H9 (cell line): ENCODE measurements around the gene AEN. TPM values are rescaled to one million over a fixed set of nuclear protein-coding genes. Genes with fewer than 3 reads are reported as not detected.

Experiments used
- DNase-seq: peaks from one replicate; pipeline ENCODE4 v3.0.0-alpha.2; 2017
- H2AFZ ChIP-seq: one replicate; pipeline ENCODE4 v1.6.1; 2013; ENCODE audit warnings: mild to moderate bottlenecking, low read length, control low read depth, moderate library complexity
- H2AK5ac ChIP-seq: 2 replicates; pipeline ENCODE4 v1.6.1; 2013; ENCODE audit warnings: low read length, control low read depth, mixed read lengths; ENCODE audit not compliant: insufficient read length
- H2BK120ac ChIP-seq: one replicate; pipeline ENCODE4 v1.6.1; 2013; ENCODE audit warnings: low read depth, mild to moderate bottlenecking, low read length, control low read depth, inconsistent platforms; ENCODE audit not compliant: poor library complexity, severe bottlenecking
- H2BK12ac ChIP-seq: 2 replicates; pipeline ENCODE4 v1.6.1; 2013; ENCODE audit warnings: low read length, control low read depth, mixed read lengths, low read depth; ENCODE audit not compliant: insufficient read length
- H2BK15ac ChIP-seq: 2 replicates; pipeline ENCODE4 v1.6.1; 2013; ENCODE audit warnings: low read depth, low read length, control low read depth
- H2BK20ac ChIP-seq: one replicate; pipeline ENCODE4 v1.6.1; 2013; ENCODE audit warnings: low read depth, mild to moderate bottlenecking, low read length, control low read depth, inconsistent platforms; ENCODE audit not compliant: poor library complexity, severe bottlenecking
- H2BK5ac ChIP-seq: 2 replicates; pipeline ENCODE4 v1.6.1; 2013; ENCODE audit warnings: low read length, control low read depth, mixed read lengths; ENCODE audit not compliant: insufficient read length
- H3K14ac ChIP-seq: 2 replicates; pipeline ENCODE4 v1.6.1; 2013; ENCODE audit warnings: low read length, control low read depth; ENCODE audit not compliant: insufficient read depth
- H3K18ac ChIP-seq: 2 replicates; pipeline ENCODE4 v1.6.1; 2013; ENCODE audit warnings: low read depth, mild to moderate bottlenecking, mixed read lengths, low read length, control low read depth; ENCODE audit not compliant: insufficient read length
- H3K23ac ChIP-seq: 2 replicates; pipeline ENCODE4 v1.6.1; 2013; ENCODE audit warnings: low read length, control low read depth, mixed read lengths, low read depth; ENCODE audit not compliant: insufficient read length
- H3K23me2 ChIP-seq: 2 replicates; pipeline ENCODE4 v1.6.1; 2013; ENCODE audit warnings: low read depth, mild to moderate bottlenecking, mixed read lengths, low read length, control low read depth; ENCODE audit not compliant: insufficient read length, poor library complexity, severe bottlenecking
- H3K27ac ChIP-seq: 2 replicates; pipeline ENCODE4 v1.5.1; 2013; ENCODE audit warnings: low read length, control low read depth, mixed read lengths, low read depth; ENCODE audit not compliant: insufficient read length
- H3K27me3 ChIP-seq: 2 replicates; pipeline ENCODE4 v1.6.1; 2013; ENCODE audit warnings: low read length, control low read depth, inconsistent platforms; ENCODE audit not compliant: insufficient read depth
- H3K4ac ChIP-seq: 2 replicates; pipeline ENCODE4 v1.6.1; 2013; ENCODE audit warnings: low read depth, mild to moderate bottlenecking, control low read depth, inconsistent platforms, low read length, moderate library complexity
- H3K4me1 ChIP-seq: 2 replicates; pipeline ENCODE4 v1.6.1; 2013; ENCODE audit warnings: low read length, control low read depth, inconsistent platforms; ENCODE audit not compliant: insufficient read depth
- H3K4me2 ChIP-seq: 2 replicates; pipeline ENCODE4 v1.6.1; 2013; ENCODE audit warnings: low read length, control low read depth, mixed read lengths; ENCODE audit not compliant: insufficient read length, insufficient read depth
- H3K56ac ChIP-seq: 2 replicates; pipeline ENCODE4 v1.6.1; 2013; ENCODE audit warnings: low read depth, mild to moderate bottlenecking, mixed read lengths, low read length, control low read depth; ENCODE audit not compliant: insufficient read length
- H3K79me1 ChIP-seq: 2 replicates; pipeline ENCODE4 v1.6.1; 2013; ENCODE audit warnings: low read depth, mild to moderate bottlenecking, moderate library complexity, low read length, control low read depth, inconsistent platforms; ENCODE audit not compliant: insufficient read depth, poor library complexity, severe bottlenecking
- H3K79me2 ChIP-seq: 2 replicates; pipeline ENCODE4 v1.6.1; 2013; ENCODE audit warnings: low read length, control low read depth, inconsistent platforms; ENCODE audit not compliant: insufficient read depth
- H3K9ac ChIP-seq: 2 replicates; pipeline ENCODE4 v1.6.1; 2013; ENCODE audit warnings: low read length, control low read depth, mixed read lengths; ENCODE audit not compliant: insufficient read length; ENCODE audit errors: extremely low read depth
- H3K9me3 ChIP-seq: one replicate; pipeline ENCODE4 v1.6.1; 2013; ENCODE audit warnings: low read depth, low read length, inconsistent platforms; ENCODE audit not compliant: control insufficient read depth
- H3T11ph ChIP-seq: one replicate; pipeline ENCODE4 v1.6.1; 2013; ENCODE audit warnings: mild to moderate bottlenecking, low read length, control low read depth, inconsistent platforms
- H4K20me1 ChIP-seq: one replicate; pipeline ENCODE4 v1.6.1; 2013; ENCODE audit not compliant: control insufficient read depth, insufficient read length, insufficient read depth
- H4K5ac ChIP-seq: 2 replicates; pipeline ENCODE4 v1.6.1; 2013; ENCODE audit warnings: low read depth, mild to moderate bottlenecking, mixed read lengths, low read length, control low read depth; ENCODE audit not compliant: insufficient read length
- H4K8ac ChIP-seq: replicated peaks from 2 replicates; pipeline ENCODE4 v1.6.1; 2013; ENCODE audit warnings: low read length, control low read depth, mixed read lengths, low read depth; ENCODE audit not compliant: insufficient read length
- H4K91ac ChIP-seq: 2 replicates; pipeline ENCODE4 v1.6.1; 2013; ENCODE audit warnings: low read depth, mild to moderate bottlenecking, moderate library complexity, mixed read lengths, low read length, control low read depth; ENCODE audit not compliant: insufficient read length
- H3K27ac Mint-ChIP-seq, 3 experiments: 2 replicates in 2 of 3; 3 replicates in 1 of 3; pipeline ENCODE4 v1.8.0; 2020 to 2021; ENCODE audit warnings: mixed read lengths in 3 of 3, mild to moderate bottlenecking in 1 of 3, moderate library complexity in 1 of 3
- H3K27me3 Mint-ChIP-seq: 2 replicates; pipeline ENCODE4 v1.8.0; 2021; ENCODE audit warnings: low read depth, mild to moderate bottlenecking, moderate library complexity, mixed read lengths
- H3K36me3 Mint-ChIP-seq, 3 experiments: 2 replicates in 2 of 3; 3 replicates in 1 of 3; pipeline ENCODE4 v1.8.0; 2020 to 2021; ENCODE audit warnings: low read depth in 3 of 3, mixed read lengths in 3 of 3; ENCODE audit not compliant: insufficient read depth in 1 of 3
- H3K4me1 Mint-ChIP-seq, 2 experiments: 2 replicates each; pipeline ENCODE4 v1.8.0; 2020; ENCODE audit warnings: mixed read lengths in 2 of 2
- H3K4me3 Mint-ChIP-seq, 2 experiments: 2 replicates in 1 of 2; 3 replicates in 1 of 2; pipeline ENCODE4 v1.8.0; 2020 to 2021; ENCODE audit warnings: mild to moderate bottlenecking in 2 of 2, mixed read lengths in 2 of 2, moderate library complexity in 1 of 2
- H3K9me3 Mint-ChIP-seq, 2 experiments: 2 replicates in 1 of 2; 3 replicates in 1 of 2; pipeline ENCODE4 v1.8.0; 2020; ENCODE audit warnings: mild to moderate bottlenecking in 2 of 2, mixed read lengths in 2 of 2, moderate library complexity in 1 of 2
- WGBS: extraction: QIAGEN DNeasy Blood & Tissue Kit; methylation state at CpG from one replicate; pipeline ENCODE4 v1.1.7; 2013; ENCODE audit warnings: missing lambda C conversion rate, low lambda C conversion rate, mixed read lengths; ENCODE audit not compliant: insufficient read length; ENCODE audit errors: extremely low coverage; 5-methylcytosine and 5-hydroxymethylcytosine counted together
- total RNA-seq: library from RNA; stranded (reverse); gene quantifications from 2 replicates; pipeline ENCODE4 v1.2.1, GENCODE V29; 2021
- TF ChIP-seq, protein P1 (sequence below): fragments of 200-600 bp; sonication (generic); conservative IDR thresholded peaks from 3 replicates; pipeline ENCODE4 v1.8.0; 2021; ENCODE audit warnings: antibody characterized with exemption, mild to moderate bottlenecking

The AEN gene
- total RNA-seq, 1 experiment from 2014 or later: 132 TPM

DNA sequence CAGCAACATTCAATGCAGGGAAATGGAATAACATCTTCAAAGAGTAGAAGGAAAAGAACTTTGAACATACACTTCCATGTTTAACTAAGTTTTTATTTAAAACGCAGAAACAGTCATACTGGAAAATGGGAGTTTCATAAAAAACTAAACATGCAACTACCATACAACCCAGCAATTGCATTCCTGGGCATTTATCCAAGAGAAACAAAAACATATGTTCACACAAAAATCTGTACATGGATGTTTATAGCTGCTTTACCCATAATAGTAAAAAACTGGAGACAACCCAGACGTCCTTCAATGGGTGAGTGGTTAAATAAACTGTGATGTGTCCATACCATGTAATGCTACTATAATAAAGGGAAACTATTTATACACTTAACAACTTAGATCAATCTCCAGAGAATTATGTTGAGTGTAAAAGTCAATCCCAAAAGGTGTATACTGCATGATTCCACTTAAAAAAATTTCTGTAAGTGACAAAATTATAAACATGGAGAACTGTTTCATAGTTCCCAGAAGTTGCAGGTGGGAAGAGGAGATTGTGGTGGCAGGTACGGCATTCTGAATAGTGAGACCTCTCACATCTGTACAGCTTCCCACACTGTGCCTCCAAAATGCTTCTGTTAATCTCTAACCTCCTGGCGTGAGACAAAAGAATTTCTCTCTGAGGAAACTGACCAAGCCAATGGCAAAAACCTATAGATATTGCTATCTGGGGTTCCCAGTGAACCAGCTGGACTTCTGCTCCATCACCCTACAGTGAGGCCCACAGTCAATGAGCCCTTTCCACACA is 40.8 kb downstream of the AEN start:
- Histone ChIP-seq H2BK15ac (no peak overlapping the region), H3K4ac (no peak overlapping the region), H3K79me1 (no peaks in the 10 kb centered on the region), H3K23me2 (no peaks in the 10 kb centered on the region), H3K23ac (no peak overlapping the region), H2BK5ac (no peak overlapping the region), H2BK120ac (no peak overlapping the region), H2BK12ac (no peak overlapping the region), H3K9me3 (no peaks in the 10 kb centered on the region), H3K56ac (no peak overlapping the region), H4K5ac (no peak overlapping the region), H2AFZ (no peak overlapping the region), H2AK5ac (no peak overlapping the region), H4K8ac (no peak overlapping the region), H3K18ac (no peak overlapping the region), H4K91ac (no peak overlapping the region), H3K4me1 (no peaks in the 10 kb centered on the region; the same call in 1 of the 2 replicates), H3K27me3 (no peaks in the 10 kb centered on the region), H3K4me2 (no peak overlapping the region), H3K79me2 (no peaks in the 10 kb centered on the region), H3K27ac (no peak overlapping the region), H3K14ac (no peak overlapping the region), H4K20me1 (peaks cover 2% of the 10 kb centered on the region), H3K9ac (no peak overlapping the region), H2BK20ac (no peak overlapping the region), H3T11ph (no peak overlapping the region)
- Mint-ChIP-seq H3K27ac (no peak overlapping the region), H3K4me1 (peaks cover 10 to 13% of the 10 kb centered on the region in 2 experiments), H3K36me3 (no peaks in the 10 kb centered on the region), H3K4me3 (no peak overlapping the region), H3K27me3 (peaks cover 14% of the 10 kb centered on the region), H3K9me3 (peaks cover 0 to 6% of the 10 kb centered on the region in 2 experiments; a peak in 1 of 5 replicates)
- no CpG with 5 or more reads among the region's 4 CpGs for WGBS
- no peak for DNase-seq
- TF ChIP-seq, protein P1, sequence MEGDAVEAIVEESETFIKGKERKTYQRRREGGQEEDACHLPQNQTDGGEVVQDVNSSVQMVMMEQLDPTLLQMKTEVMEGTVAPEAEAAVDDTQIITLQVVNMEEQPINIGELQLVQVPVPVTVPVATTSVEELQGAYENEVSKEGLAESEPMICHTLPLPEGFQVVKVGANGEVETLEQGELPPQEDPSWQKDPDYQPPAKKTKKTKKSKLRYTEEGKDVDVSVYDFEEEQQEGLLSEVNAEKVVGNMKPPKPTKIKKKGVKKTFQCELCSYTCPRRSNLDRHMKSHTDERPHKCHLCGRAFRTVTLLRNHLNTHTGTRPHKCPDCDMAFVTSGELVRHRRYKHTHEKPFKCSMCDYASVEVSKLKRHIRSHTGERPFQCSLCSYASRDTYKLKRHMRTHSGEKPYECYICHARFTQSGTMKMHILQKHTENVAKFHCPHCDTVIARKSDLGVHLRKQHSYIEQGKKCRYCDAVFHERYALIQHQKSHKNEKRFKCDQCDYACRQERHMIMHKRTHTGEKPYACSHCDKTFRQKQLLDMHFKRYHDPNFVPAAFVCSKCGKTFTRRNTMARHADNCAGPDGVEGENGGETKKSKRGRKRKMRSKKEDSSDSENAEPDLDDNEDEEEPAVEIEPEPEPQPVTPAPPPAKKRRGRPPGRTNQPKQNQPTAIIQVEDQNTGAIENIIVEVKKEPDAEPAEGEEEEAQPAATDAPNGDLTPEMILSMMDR: no peak
